ENCODE data around the gene BICD1.

The BICD1 gene

GRCh38 chr12:32285489-32285888 is 178.8 kb downstream of the BICD1 start:
- DNase-seq: no peak

- DNase-seq: no peak
Observed at GRCh38 chr12:32290411-32290810, 183.8 kb downstream of the BICD1 start.

GRCh38 chr12:32292151-32292550 is 185.5 kb downstream of the BICD1 start:
- DNase-seq: peak; percentile 58 to 75 (median 72)

GRCh38 chr12:32293808-32294419 is 187.3 kb downstream of the BICD1 start:
- DNase-seq: no peak

GRCh38 chr12:32296567-32296966 is 189.9 kb downstream of the BICD1 start:
- DNase-seq: no peak

GRCh38 chr12:32298917-32299316 is 192.3 kb downstream of the BICD1 start:
- no peak for DNase-seq

- DNase-seq: no peak
Observed at GRCh38 chr12:32301216-32301615, 194.6 kb downstream of the BICD1 start.

GRCh38 chr12:32302218-32303173 is 195.8 kb downstream of the BICD1 start:
- DNase-seq: peak; percentile 11 to 29 (median 26)

- DNase-seq: no peak
Observed at GRCh38 chr12:32303174-32303549, 196.5 kb downstream of the BICD1 start.

GRCh38 chr12:32305163-32305562 is 198.5 kb downstream of the BICD1 start:
- peak; percentile 38 to 77 (median 67) for DNase-seq

- no peak for DNase-seq
Observed at GRCh38 chr12:32307326-32307725, 200.7 kb downstream of the BICD1 start.

- DNase-seq: no peak
Observed at GRCh38 chr12:32309811-32310736, 203.4 kb downstream of the BICD1 start.

GRCh38 chr12:32312049-32312670 is 205.5 kb downstream of the BICD1 start:
- DNase-seq: peak; percentile 41 to 78 (median 70)

GRCh38 chr12:32322354-32322753 is 215.7 kb downstream of the BICD1 start:
- no peak for DNase-seq

GRCh38 chr12:32331133-32331532 is 224.5 kb downstream of the BICD1 start:
- DNase-seq: no peak

- DNase-seq: no peak
Observed at GRCh38 chr12:32332446-32332845, 225.8 kb downstream of the BICD1 start.

- no peak for DNase-seq
Observed at GRCh38 chr12:32334371-32334777, 227.7 kb downstream of the BICD1 start.

GRCh38 chr12:32336261-32336660 is 229.6 kb downstream of the BICD1 start:
- peak in 1 of 3 donors; percentile 23 for DNase-seq

- DNase-seq: no peak
Observed at GRCh38 chr12:32343496-32343895, 236.8 kb downstream of the BICD1 start.

GRCh38 chr12:32344047-32344446 is 237.4 kb downstream of the BICD1 start:
- DNase-seq: no peak

GRCh38 chr12:32353540-32353939 is 246.9 kb downstream of the BICD1 start:
- no peak for DNase-seq

GRCh38 chr12:32357601-32358249 is 251.1 kb downstream of the BICD1 start:
- DNase-seq: no peak

Data from suppressor macrophage treated with lipopolysaccharide for 1 hour (primary cell).